Measurements from ENCODE around the gene SNX32. TPM values are rescaled to one million over a fixed set of nuclear protein-coding genes. Genes with fewer than 3 reads are reported as not detected.

SNX32 gene
- total and polyA plus RNA-seq, 2 of the 13 experiments (the other 11 are each of a cell fraction or from before 2014, with no cell fraction given): 0.09 to 0.34 TPM

DNA sequence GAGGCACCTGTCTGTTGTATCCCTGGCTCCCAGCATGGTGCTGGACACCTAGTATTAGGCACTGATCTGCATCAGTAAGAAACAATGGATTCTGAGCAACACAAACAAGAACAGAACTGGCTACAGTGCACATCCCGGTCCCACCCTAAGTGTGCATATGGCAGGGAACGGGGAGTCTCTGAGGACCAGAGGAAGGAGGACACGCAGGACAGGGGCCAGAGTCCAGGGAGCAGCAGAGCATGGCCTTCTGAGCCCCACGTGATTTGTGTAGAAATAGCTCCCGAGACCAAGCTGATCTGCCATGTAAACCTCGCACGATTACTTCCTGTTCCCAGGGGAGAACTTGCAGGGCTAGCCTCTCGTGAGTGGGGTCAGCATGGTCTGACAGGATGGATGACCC lies 12.7 kb upstream of the SNX32 start (continued):
- TF ChIP-seq, protein P1, sequence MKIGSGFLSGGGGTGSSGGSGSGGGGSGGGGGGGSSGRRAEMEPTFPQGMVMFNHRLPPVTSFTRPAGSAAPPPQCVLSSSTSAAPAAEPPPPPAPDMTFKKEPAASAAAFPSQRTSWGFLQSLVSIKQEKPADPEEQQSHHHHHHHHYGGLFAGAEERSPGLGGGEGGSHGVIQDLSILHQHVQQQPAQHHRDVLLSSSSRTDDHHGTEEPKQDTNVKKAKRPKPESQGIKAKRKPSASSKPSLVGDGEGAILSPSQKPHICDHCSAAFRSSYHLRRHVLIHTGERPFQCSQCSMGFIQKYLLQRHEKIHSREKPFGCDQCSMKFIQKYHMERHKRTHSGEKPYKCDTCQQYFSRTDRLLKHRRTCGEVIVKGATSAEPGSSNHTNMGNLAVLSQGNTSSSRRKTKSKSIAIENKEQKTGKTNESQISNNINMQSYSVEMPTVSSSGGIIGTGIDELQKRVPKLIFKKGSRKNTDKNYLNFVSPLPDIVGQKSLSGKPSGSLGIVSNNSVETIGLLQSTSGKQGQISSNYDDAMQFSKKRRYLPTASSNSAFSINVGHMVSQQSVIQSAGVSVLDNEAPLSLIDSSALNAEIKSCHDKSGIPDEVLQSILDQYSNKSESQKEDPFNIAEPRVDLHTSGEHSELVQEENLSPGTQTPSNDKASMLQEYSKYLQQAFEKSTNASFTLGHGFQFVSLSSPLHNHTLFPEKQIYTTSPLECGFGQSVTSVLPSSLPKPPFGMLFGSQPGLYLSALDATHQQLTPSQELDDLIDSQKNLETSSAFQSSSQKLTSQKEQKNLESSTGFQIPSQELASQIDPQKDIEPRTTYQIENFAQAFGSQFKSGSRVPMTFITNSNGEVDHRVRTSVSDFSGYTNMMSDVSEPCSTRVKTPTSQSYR (CRISPR knock-in tag; IDR thresholded peaks at IDR 0.05; ENCODE audit: borderline replicate concordance): no peak
- TF ChIP-seq SIN3A (IDR thresholded peaks at IDR 0.05; ENCODE audit: borderline replicate concordance, low read depth, low read length) (no peak), ZNF567 (CRISPR knock-in tag; IDR thresholded peaks at IDR 0.05; ENCODE audit: borderline replicate concordance) (no peak), ZNF629 (CRISPR knock-in tag; conservative IDR thresholded peaks at IDR 0.05) (0 out of 2 replicates have a peak, but pooled peaks have one; percentile 11), PCBP1 (IDR thresholded peaks at IDR 0.05; ENCODE audit: borderline replicate concordance, low read depth, low read length) (no peak), ZNF20 (CRISPR knock-in tag; IDR thresholded peaks at IDR 0.05) (no peak), ZNF383 (CRISPR knock-in tag; IDR thresholded peaks at IDR 0.05; ENCODE audit: borderline replicate concordance) (no peak), HDAC1 (CRISPR knock-in tag; IDR thresholded peaks at IDR 0.05) (peak; percentile 34; the same call in 1 of the 2 replicates), TEAD2 (CRISPR knock-in tag; IDR thresholded peaks at IDR 0.05) (no peak), DR1 (CRISPR knock-in tag; IDR thresholded peaks at IDR 0.05) (no peak), NR1H2 (CRISPR knock-in tag; IDR thresholded peaks at IDR 0.05; ENCODE audit: borderline replicate concordance, low read depth) (no peak), ZKSCAN8 (CRISPR knock-in tag; IDR thresholded peaks at IDR 0.05; ENCODE audit: borderline replicate concordance) (no peak), AGO1 (IDR thresholded peaks at IDR 0.05; ENCODE audit: low read depth, low read length, poor library complexity, severe bottlenecking) (no peak), RBFOX2 (IDR thresholded peaks at IDR 0.05; ENCODE audit: low read depth, low read length) (no peak), ZNF709 (CRISPR knock-in tag; IDR thresholded peaks at IDR 0.05) (no peak), ZNF572 (CRISPR knock-in tag; IDR thresholded peaks at IDR 0.05) (no peak), ETV5 (CRISPR knock-in tag; IDR thresholded peaks at IDR 0.05; ENCODE audit: borderline replicate concordance) (peak; percentile 55; the same call in 1 of the 2 replicates)
- TF ChIP-seq, protein P2, sequence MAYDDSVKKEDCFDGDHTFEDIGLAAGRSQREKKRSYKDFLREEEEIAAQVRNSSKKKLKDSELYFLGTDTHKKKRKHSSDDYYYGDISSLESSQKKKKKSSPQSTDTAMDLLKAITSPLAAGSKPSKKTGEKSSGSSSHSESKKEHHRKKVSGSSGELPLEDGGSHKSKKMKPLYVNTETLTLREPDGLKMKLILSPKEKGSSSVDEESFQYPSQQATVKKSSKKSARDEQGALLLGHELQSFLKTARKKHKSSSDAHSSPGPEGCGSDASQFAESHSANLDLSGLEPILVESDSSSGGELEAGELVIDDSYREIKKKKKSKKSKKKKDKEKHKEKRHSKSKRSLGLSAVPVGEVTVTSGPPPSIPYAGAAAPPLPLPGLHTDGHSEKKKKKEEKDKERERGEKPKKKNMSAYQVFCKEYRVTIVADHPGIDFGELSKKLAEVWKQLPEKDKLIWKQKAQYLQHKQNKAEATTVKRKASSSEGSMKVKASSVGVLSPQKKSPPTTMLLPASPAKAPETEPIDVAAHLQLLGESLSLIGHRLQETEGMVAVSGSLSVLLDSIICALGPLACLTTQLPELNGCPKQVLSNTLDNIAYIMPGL (CRISPR knock-in tag; IDR thresholded peaks at IDR 0.05; ENCODE audit: borderline replicate concordance in 1 of 2, low read depth in 1 of 2): 0 out of 4 replicates have a peak, but pooled peaks of 1 of the 2 experiments have one; percentile 27
- TF ChIP-seq, protein P3, sequence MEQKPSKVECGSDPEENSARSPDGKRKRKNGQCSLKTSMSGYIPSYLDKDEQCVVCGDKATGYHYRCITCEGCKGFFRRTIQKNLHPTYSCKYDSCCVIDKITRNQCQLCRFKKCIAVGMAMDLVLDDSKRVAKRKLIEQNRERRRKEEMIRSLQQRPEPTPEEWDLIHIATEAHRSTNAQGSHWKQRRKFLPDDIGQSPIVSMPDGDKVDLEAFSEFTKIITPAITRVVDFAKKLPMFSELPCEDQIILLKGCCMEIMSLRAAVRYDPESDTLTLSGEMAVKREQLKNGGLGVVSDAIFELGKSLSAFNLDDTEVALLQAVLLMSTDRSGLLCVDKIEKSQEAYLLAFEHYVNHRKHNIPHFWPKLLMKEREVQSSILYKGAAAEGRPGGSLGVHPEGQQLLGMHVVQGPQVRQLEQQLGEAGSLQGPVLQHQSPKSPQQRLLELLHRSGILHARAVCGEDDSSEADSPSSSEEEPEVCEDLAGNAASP (CRISPR knock-in tag; IDR thresholded peaks at IDR 0.05; ENCODE audit: borderline replicate concordance): no peak
- TF ChIP-seq, protein P4, sequence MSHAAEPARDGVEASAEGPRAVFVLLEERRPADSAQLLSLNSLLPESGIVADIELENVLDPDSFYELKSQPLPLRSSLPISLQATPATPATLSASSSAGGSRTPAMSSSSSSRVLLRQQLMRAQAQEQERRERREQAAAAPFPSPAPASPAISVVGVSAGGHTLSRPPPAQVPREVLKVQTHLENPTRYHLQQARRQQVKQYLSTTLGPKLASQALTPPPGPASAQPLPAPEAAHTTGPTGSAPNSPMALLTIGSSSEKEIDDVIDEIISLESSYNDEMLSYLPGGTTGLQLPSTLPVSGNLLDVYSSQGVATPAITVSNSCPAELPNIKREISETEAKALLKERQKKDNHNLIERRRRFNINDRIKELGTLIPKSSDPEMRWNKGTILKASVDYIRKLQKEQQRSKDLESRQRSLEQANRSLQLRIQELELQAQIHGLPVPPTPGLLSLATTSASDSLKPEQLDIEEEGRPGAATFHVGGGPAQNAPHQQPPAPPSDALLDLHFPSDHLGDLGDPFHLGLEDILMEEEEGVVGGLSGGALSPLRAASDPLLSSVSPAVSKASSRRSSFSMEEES (CRISPR knock-in tag; IDR thresholded peaks at IDR 0.05): peak; percentile 75; the same call in 1 of the 2 replicates
- TF ChIP-seq, protein P5, sequence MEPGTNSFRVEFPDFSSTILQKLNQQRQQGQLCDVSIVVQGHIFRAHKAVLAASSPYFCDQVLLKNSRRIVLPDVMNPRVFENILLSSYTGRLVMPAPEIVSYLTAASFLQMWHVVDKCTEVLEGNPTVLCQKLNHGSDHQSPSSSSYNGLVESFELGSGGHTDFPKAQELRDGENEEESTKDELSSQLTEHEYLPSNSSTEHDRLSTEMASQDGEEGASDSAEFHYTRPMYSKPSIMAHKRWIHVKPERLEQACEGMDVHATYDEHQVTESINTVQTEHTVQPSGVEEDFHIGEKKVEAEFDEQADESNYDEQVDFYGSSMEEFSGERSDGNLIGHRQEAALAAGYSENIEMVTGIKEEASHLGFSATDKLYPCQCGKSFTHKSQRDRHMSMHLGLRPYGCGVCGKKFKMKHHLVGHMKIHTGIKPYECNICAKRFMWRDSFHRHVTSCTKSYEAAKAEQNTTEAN (CRISPR knock-in tag; conservative IDR thresholded peaks at IDR 0.05): no peak
